ENCODE results near the gene FGF22. TPM values are rescaled to one million over a fixed set of nuclear protein-coding genes. Genes with fewer than 3 reads are reported as not detected.

The FGF22 gene
- polyA plus RNA-seq, 2 of the 4 experiments (the other 2 are of a cell fraction): 0.13 to 1.0 TPM

- DNase-seq (ENCODE audit: low read depth in 1 of 2, low spot score in 1 of 2) (no peak), FAIRE-seq (no peak), ATAC-seq (no peak)
- peaks cover 34% of the 10 kb centered on the region for H3K4me1 ChIP-seq
- WGBS (ENCODE audit: missing lambda C conversion rate): 93% methylated on average over 16 of the region's 19 CpGs
- ChIA-PET POLR2A (no interaction called here), CTCF (interaction anchor here (2.6 kb wide), 1 partner anchor 7 kb away, joined by 11 read pairs; no protein-coding TSS in a partner anchor)
- H3K4me2 ChIP-seq: peak overlapping the region; percentile 89; the same call in 1 of the 3 replicates
- no peak overlapping the region for H3K4me3 ChIP-seq
- TF ChIP-seq HOXB13 (CRISPR knock-in tag; IDR thresholded peaks at IDR 0.05; ENCODE audit: low read depth) (no peak), ZFP36 (IDR thresholded peaks at IDR 0.05; ENCODE audit: borderline replicate concordance, partially characterized antibody) (no peak), SMC3 (IDR thresholded peaks at IDR 0.05) (no peak), JUNB (IDR thresholded peaks at IDR 0.05) (no peak), HDAC2 (IDR thresholded peaks at IDR 0.05) (no peak), POLR2A (IDR thresholded peaks at IDR 0.05; ENCODE audit: low read length) (no peak), RCOR1 (IDR thresholded peaks at IDR 0.05; ENCODE audit: low read depth, low read length) (no peak), ZSCAN20 (CRISPR knock-in tag; IDR thresholded peaks at IDR 0.05) (no peak)
- no peaks in the 10 kb centered on the region for H3K9me3 ChIP-seq
- no peak overlapping the region for H3K27ac ChIP-seq
Observed at GRCh38 chr19:592101-592500, 47.6 kb upstream of the FGF22 start.

GRCh38 chr19:593055-593454, 46.6 kb upstream of the FGF22 start:
- H3K9me3 ChIP-seq: no peaks in the 10 kb centered on the region

More at GRCh38 chr19:593055-593454, 46.6 kb upstream of the FGF22 start:
- FAIRE-seq: no peak
- no peak for ATAC-seq
- Histone ChIP-seq H3K4me3 (no peak overlapping the region), H3K4me1 (peaks cover 24% of the 10 kb centered on the region), H3K4me2 (no peak overlapping the region), H3K27ac (no peak overlapping the region)
- TF ChIP-seq EP300 (IDR thresholded peaks at IDR 0.05): no peak
- TF ChIP-seq ZFP36 (IDR thresholded peaks at IDR 0.05; ENCODE audit: borderline replicate concordance, partially characterized antibody): no peak
- TF ChIP-seq PBX3 (IDR thresholded peaks at IDR 0.05): no peak
- no peak for TF ChIP-seq RNF2 (IDR thresholded peaks at IDR 0.05; ENCODE audit: borderline replicate concordance, low read depth)
- no peak for TF ChIP-seq HES2 (IDR thresholded peaks at IDR 0.05)
- TF ChIP-seq CBX2 (IDR thresholded peaks at IDR 0.05; ENCODE audit: borderline replicate concordance, low read depth): no peak
- TF ChIP-seq ATOH8 (CRISPR knock-in tag; IDR thresholded peaks at IDR 0.05; ENCODE audit: low read depth): no peak
- TF ChIP-seq TFCP2L1 (CRISPR knock-in tag; IDR thresholded peaks at IDR 0.05): no peak
- no peak for TF ChIP-seq POLR2A (IDR thresholded peaks at IDR 0.05; ENCODE audit: low read length)
- TF ChIP-seq CTCF (IDR thresholded peaks at IDR 0.05): no peak
- no peak for TF ChIP-seq JUNB (IDR thresholded peaks at IDR 0.05)
- no peak for TF ChIP-seq JUN (IDR thresholded peaks at IDR 0.05)
- TF ChIP-seq HOXB5 (CRISPR knock-in tag; IDR thresholded peaks at IDR 0.05): no peak
- no peak for TF ChIP-seq FOSB (CRISPR knock-in tag; IDR thresholded peaks at IDR 0.05)
- no peak for TF ChIP-seq E2F6 (IDR thresholded peaks at IDR 0.05; ENCODE audit: borderline replicate concordance, low read depth)
- TF ChIP-seq HMGXB4 (CRISPR knock-in tag; IDR thresholded peaks at IDR 0.05; ENCODE audit: borderline replicate concordance): no peak
- ChIA-PET POLR2A (no interaction called here), CTCF (interaction anchor here (2.6 kb wide), 1 partner anchor 8 kb away, joined by 11 read pairs; no protein-coding TSS in a partner anchor)
- 83% methylated on average over 14 of the region's 18 CpGs for WGBS (ENCODE audit: missing lambda C conversion rate)
- no peak for DNase-seq (ENCODE audit: low read depth in 1 of 2, low spot score in 1 of 2)
